SKM-1 (cell line): ENCODE results near the gene CA5B.
"Not testable (repeated sequence)": the region's sequence is repeated elsewhere in the genome, so short reads cannot be mapped to it uniquely, and the experiment has no call there.

Source experiments
- DNase-seq: peaks from one replicate; lab custom pipeline; 2025; ENCODE audit not compliant: unreplicated experiment; lab: John Stamatoyannopoulos, UW

The CA5B gene

DNA sequence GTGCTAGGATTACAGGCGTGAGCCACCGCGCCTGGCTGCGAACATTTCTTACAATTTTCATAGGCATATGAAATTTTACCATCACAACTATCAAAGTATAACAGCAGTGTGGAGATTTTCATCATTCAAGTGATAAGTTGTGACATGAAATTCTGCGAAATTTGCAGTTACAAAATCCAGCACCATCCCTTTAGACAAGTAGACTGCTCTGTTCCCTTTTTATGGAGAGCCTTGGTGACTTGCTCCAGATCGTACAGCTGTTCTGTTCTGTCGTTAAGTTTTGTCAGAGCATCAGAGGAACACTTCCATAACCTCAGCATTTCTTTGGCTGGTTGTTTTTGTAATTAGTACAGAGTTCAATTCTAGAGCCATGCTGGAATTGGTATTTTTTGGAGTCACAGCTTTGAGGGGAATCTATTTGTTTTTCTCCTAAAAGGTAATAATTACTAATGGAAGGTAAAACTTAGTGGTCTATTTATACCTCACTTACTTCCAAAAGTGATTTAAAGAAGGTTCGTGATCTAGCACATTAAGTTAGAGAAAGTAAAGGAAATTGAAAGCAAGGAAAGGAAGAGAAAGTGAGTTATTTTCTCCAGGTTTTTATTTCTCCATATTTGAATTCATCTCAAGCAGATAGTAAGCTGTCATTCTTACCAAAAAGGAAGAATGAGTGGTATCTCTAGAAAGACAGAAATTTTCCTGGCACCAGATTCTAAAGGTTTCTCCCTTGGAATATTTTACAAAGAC lies 74.3 kb downstream of the CA5B start:
- DNase-seq: no peak

DNA sequence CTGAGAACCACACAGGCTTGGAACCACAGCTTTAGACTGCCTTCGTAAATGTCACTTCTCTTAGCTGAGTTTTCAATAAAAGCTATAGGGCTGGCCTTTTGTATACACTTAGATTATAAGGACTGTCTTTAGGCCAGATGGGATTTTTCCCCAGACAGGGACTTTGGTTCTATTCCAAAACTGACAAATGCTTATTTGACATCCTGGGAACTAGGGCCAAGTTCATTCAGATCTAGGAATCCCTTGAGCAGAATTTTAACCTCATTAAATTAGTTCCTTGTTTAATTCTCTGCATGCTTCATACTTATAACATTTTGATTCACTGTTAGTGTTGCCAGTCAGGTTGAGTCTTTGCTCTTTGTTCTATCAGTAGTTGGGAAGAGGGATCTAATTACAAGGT lies 75.3 kb downstream of the CA5B start:
- no peak for DNase-seq

DNA sequence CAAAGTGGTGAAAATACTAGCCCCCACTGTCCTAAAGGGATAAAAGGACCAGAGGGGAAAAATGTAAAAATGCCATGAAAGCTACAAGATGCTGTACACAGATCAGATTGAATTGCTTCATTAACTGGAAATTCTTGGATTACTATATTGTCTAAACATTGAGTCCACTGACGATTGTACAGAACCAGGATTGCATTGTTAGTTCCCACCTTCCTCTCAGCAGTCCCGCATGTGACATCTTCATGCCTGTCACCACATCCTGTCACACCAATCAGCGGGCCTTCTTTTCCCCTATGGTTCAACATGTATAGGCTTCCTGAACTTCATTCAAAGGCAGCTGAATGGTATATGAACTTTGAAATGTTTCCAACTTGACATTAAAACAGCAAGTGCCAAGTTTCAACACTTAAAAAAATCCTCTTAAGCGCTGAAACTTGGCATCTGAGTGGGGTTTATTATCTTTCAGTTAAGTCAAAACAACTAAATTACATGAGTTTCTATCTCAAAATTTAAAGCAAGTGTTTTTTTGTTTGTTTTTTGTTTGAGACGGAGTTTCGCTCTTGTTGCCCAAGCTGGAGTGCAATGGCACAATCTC lies 76.8 kb downstream of the CA5B start:
- DNase-seq: no peak

DNA sequence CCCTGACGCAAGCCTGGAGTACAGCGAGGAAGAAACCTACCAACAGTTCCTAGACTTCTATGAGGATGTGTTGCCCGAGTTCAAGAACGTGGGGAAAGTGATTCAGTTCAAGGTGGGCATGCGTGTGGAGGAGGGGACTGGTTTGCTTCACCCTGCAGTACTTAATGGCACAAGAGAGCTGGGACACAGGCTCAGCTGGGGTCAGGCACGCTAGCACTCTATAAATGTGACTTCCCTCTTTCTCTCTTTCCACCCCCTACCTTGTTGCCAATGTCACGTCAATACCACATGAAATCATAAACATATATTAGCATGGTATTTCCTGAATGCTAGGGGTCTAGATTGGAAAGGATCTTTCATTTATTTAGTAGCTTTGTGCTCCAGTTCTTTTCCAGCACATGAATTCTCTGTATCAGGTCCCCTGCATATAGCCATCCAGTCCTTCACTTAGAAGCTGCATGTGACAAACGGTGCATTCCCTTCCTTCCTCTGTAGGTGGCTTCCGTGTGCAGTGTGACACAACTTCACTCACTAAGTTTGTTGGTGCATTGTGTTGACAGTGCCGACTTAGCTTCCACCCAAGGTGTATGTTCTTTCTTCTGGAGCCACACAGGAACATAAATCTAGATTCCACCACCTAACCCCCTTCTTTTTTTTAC lies 77.8 kb downstream of the CA5B start:
- no peak for DNase-seq

DNA sequence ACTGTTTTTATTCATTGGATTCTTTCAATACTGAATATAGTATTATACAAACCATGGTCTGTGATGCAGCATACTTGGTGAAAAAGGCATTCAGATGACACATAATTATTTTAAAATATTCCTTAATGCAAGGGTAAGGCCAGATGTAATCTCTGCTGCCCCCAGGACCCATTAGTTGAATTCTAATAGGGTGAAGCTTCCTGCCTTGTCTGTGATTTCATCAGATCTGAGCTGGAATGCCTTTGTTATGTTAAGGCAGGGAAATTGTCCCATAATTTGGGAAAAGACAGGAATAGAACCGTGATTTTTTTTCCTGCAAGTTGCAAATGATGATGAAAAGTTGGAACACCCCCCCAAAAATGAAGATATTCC lies 78.4 kb downstream of the CA5B start:
- no peak for DNase-seq

DNA sequence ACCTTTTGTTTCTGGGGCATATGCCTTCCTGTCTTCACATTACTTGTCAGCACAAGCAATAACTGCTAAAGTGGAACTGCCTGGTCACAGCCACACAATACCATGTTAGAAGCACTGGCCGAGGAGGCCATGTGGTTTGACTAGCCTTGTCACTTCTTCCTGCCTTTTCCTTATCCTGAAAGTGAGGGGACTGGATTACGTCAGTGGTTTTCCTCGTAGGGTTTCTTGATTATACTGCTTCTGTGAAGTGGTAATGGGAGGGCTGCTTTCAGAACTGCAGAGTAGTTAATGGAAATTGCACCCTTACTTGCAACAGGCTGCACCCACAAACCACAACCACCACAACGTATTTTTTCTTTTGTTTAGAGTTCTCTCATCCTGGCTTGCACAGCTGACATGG lies 78.8 kb downstream of the CA5B start:
- DNase-seq: no peak

DNA sequence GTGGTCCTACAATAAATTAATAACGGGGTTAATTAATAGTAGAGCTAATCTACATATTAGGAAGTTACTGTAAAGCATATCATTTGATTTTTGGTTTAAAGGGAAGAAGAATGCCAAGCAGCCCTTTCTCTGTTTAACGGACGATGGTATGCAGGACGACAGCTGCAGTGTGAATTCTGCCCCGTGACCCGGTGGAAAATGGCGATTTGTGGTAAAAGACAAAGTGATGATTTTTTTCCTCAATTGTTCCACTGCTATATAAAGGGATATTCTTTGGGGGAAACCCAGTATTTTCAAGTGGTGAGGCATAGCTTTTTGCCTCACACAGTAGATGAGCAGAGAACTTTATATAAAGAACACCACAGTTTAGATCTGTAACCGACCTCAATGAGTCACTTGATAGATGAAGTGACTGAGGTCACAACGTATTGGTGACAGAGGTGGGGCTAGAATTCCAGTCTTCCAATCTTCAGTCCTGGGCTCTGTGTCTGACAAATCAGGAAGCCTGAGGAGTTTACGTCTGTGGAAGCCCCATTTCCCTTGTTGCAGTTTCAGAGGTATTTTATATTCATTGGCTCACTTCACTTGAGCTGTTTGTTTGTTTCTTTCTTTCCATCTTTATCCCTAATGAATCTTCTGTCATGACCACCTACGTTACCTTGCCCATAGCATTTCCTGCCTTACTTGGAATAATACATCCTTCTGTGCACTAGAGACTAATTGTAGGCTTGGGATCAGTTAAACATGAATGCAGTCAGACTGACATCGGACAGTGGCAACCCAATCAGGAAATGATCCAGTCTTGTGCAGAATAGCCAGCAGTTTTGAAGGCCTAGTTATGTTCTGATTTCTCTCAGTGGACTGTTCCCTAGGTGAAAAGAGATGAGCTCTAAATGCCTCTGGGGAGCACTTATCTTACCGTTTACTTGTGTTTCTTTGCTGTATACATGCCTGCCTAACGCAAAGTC lies 82.3 kb downstream of the CA5B start:
- no peak for DNase-seq

DNA sequence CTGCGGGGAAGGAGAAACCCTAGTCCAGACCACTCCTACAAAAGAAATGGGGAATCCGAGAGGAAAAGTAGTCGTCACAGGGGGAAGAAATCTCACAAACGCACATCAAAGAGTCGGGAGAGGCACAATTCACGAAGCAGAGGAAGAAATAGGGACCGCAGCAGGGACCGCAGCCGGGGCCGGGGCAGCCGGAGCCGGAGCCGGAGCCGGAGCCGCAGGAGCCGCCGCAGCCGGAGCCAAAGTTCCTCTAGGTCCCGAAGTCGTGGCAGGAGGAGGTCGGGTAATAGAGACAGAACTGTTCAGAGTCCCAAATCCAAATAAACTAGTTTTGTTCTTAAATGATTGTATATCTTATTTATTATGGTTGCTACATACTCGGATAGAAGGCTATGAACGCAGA lies 84.9 kb downstream of the CA5B start:
- no peak for DNase-seq

DNA sequence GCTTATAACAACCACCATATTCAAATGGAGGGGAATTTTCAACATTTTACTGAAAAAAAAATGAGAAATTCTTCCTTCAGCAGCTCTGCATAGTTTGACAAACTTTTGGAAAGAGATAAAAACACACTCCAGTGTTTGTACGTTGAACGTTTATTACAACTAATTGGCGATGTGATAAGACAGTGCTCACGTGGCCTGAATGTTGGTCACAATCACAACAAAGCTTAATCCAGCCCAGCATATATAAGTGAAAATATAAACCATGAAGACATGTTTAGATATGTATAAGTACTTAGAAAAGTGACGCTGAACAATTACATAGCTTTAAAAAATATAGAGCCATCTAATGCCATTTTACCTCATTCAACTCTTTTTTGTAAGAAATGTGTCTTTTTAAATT lies 87.9 kb downstream of the CA5B start:
- no peak for DNase-seq

DNA sequence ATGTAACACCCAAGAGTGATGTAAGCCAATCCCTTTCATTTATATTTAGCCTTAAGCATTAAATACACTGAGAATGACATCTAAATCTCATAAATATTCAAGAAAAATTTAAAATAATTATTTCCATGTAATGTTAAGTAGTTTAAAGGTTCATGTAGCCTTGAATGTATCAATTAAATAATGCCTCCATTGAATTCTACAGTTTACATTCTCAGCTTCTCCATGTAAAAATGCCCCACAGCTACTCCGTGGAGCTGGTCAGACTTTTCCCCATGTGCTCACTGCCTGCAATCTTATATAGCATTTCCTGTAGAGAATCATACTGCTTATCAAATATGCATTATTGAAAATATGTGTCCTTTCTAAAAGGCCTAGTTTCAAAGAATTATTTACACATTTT lies 91.1 kb downstream of the CA5B start:
- DNase-seq: no peak

DNA sequence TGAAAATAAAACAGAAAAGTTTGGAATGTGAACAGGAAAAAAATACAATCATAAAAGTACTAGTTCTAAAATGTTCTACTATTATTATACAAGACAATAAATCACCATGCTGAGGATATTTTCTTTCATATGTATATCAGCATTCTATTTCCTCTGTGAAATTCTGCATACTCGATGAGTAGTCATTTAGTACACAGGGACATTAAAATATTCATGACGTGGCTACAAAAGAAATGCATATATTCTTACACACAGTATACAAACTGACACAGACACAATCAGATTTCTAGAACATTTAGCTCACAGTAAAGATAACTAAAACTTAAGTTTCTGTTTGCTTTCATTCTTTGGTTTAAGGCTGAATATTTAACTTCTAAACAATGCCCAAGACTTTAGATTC lies 93.3 kb downstream of the CA5B start:
- not testable (repeated sequence) for DNase-seq

DNA sequence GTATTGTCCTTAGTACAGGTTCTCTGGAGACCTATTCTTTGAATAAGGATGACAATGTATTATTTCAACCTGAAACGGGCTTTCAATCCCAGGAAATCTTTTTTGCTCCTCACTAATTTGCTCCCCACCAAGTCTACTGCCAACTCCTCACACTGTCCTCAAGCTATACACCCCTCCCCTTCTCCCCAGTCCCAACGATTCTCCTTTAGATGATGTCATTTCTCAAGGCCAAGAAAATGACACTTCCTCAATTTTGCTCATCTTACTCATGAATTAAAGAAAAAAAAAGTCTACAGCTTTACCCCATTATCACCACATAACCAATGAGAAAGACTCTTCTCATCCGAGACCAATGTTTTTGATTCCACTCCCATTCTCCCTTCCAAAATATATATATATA lies 96.0 kb downstream of the CA5B start:
- DNase-seq: no peak

DNA sequence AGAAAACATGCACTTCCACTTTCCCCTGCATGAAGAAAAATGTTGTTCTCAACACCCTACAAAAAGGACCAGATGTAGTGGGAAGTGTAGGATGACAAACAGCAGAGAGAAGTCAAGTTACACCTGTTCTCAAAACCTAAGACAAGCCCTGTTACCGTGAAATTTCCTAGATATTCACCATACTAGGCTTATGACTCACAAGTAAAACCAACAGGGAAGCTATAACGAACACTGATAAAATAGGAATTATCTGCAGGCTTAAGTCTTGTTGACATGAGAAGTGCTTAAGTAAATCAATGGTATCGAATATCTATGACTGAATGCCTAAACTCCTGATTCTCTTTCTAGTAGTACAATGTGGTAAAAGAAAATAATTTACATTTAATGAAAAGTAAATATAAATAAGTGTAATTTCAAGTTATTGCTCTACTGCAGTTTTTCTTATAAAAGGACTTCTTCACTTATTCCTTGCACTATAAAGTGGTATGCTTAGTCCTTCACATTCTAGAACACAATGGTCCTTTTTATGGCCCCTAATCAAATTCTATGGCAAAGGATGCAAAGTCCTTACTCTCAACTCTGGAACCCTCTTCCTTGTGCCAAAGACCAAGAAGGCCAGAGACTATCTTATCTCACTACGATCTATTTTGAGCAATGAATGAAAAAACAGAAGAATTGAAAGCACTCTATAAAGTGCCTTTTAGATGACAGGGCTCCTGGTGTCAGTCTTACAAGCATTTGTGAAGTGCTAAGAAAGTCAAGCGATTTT lies 96.9 kb downstream of the CA5B start:
- no peak for DNase-seq
